ENCODE results near the gene CCDC144A.

DNA sequence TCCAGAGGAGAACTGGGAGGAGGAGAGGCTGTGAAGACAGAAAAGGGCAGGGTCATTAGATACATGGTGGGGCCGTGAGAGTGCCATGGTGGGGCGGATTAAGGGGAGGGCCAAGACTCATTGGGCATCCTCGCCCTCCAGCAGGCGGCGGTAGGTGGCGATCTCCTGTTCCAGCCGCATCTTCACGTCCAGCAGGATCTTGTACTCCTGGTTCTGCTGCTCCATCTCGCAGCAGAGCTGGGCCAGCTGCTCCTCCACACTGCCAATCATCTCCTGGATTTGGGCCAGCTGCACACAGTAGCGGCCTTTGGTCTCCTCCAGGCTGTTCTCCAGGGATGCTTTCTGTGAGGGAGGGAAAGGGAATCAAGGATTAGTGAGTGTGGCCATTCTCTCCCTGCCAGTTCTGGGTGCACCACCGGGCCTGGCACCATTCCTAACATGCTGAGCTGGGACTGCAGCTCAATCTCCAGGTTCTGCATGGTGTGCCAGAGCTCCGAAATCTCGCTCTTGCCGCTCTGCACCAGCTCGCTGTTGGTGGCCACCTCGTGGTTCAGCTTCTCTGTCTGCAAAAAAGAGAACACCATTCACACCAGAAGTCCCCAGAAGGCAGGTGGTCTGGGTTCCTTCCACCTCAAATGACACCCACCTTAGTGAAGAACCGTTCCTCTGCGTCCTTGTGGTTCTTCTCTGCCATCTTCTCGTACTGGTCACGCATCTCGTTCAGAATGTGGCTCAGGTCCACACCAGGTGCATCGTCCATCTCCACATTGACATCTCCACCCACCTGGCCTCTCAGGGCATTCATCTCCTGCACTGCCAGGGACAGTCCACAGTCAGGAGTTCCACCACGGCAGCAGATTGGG is 129.0 kb downstream of the CCDC144A start:
- TF ChIP-seq POLR2A (IDR thresholded peaks at IDR 0.05): no peak
- TF ChIP-seq, protein P1, sequence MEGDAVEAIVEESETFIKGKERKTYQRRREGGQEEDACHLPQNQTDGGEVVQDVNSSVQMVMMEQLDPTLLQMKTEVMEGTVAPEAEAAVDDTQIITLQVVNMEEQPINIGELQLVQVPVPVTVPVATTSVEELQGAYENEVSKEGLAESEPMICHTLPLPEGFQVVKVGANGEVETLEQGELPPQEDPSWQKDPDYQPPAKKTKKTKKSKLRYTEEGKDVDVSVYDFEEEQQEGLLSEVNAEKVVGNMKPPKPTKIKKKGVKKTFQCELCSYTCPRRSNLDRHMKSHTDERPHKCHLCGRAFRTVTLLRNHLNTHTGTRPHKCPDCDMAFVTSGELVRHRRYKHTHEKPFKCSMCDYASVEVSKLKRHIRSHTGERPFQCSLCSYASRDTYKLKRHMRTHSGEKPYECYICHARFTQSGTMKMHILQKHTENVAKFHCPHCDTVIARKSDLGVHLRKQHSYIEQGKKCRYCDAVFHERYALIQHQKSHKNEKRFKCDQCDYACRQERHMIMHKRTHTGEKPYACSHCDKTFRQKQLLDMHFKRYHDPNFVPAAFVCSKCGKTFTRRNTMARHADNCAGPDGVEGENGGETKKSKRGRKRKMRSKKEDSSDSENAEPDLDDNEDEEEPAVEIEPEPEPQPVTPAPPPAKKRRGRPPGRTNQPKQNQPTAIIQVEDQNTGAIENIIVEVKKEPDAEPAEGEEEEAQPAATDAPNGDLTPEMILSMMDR (IDR thresholded peaks at IDR 0.05 in 4 of 5, conservative IDR thresholded peaks at IDR 0.05 in 1 of 5): no peak
